ENCODE measurements around the gene TEX22.

- TF ChIP-seq CTCF (conservative IDR thresholded peaks at IDR 0.05; ENCODE audit: low read length) = no peak
- no peak for TF ChIP-seq EZH2phosphoT487 (IDR thresholded peaks at IDR 0.05; ENCODE audit: borderline replicate concordance)
These were observed 29.1 kb downstream of the TEX22 start for GRCh38 chr14:105427412-105427811.

Data from Loucy (cell line).